Activated CD8-positive, alpha-beta memory T cell treated with anti-CD3 and anti-CD28 coated beads for 36 hours (primary cell): ENCODE results near the gene OSGIN1. TPM values are rescaled to one million over a fixed set of nuclear protein-coding genes. Genes with fewer than 3 reads are reported as not detected.

Experiments
- CTCF ChIA-PET: fragments of 350-600 bp; sonication (Branson Sonifier 250); formaldehyde crosslinking; loops from one replicate; lab custom pipeline; 2021; ENCODE audit warnings: antibody characterized with exemption; lab: Charles Lee
- POLR2A ChIA-PET: fragments of 350-600 bp; sonication (Branson Sonifier 250); formaldehyde crosslinking; loops from one replicate; lab custom pipeline; 2021; ENCODE audit warnings: antibody characterized with exemption; lab: Charles Lee
- total RNA-seq, 2 experiments: library from RNA; stranded (reverse); gene quantifications; one replicate each; pipeline ENCODE4 v1.2.3, GENCODE V29; 2021

OSGIN1 gene
- total RNA-seq, 2 experiments from 2014 or later = 0.65 to 0.71 TPM

DNA sequence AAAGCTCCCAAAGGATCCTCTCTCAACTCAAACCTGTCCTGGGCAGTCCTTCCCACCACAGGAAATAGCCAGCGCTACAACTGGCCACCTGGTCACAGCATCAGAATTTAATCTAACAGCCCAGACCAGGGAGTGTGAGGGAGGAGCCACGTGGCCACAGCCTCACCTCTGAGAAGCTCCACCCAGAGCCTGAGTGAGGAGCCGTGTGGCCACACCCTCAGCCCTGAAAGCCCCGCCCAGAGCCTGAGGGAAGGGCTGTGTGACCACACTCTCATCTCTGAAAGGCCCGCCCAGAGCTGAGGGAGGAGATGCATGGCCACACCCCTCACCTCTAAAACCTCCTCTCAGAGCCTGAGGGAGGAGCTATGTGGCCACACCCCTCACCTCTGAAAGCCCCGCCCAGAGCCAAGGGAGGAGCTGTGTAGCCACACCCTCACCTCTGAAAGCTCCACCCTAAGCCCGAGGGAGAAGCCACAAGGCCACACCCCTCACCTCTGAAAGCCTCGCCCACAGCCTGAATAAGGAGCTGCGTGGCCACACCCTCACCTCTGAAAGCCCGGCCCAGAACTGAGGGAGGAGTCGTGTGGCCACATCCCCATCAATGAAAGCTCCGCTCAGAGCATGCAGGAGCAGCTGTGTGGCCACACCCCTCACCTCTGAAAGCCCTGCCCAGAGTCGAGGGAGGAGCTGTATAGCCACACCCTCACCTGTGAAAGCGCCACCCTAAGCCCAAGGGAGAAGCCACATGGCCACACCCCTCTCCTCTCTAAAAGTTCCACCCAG, 60.9 kb downstream of the OSGIN1 start:
- CTCF ChIA-PET = interaction anchor here (0.5 to 0.7 kb wide), 2 partner anchors 294 to 1210 kb away, joined by 3 read pairs; no protein-coding TSS in a partner anchor

DNA sequence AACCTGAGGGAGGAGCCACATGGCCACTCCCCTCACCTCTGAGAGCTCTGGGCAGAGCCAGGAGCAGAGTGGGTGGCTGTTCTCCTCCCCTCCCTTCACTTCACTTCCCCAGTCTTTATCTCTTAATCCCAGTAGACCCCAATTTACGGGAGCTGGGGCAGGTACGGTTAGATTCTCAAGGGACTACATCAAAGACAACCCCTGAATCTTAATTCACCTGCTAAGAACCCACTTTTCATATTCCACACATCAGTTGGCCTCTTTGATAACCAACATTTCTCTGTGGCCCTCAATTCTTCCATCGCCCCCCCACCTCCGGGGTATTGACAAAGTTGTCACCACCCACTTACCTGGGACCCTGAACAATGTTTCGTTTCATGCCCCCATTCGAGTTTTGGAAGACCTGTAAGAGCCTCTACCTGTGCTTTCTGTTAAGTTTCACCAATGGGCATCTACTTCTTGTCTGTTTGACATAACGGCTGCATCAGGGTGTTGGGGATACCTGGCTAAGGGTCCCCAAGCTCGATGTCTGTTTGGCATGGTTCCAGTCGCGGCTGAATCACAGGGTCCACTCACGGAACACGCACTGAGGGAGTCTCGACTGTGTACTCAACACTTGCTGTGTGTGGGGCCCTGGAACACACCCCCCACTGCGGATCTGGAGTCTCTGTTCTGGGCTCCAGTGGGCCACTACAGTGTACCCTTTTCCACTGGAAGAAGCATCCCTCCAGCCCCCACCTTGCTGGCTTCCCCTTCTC, 61.7 kb downstream of the OSGIN1 start:
- ChIA-PET CTCF (interaction anchor here (0.5 kb wide), 1 partner anchor 1210 kb away, joined by 3 read pairs; no protein-coding TSS in a partner anchor), POLR2A (no interaction called here)

More for the DNA sequence above, 60.9 kb downstream of the OSGIN1 start:
- POLR2A ChIA-PET = no interaction called here

DNA sequence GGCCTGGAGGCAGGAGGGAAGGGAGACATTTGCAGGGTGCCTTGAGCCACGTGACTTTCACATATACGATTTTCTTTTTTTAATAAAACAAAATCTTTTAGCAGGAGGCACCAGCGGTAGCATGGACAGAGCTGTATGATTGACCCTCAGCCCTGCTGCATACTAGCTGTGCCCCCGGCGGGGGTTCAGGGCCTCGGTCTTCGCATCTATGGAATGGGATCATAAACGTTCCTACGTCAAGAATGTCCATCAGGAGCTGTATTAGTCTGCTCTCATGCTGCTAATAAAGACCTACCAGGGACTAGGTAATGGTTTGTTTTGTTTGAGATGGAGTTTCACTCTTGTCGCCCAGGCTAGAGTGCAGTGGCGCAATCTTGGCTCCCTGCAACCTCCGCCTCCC, 62.4 kb downstream of the OSGIN1 start:
- POLR2A ChIA-PET = no interaction called here
- CTCF ChIA-PET = no interaction called here

Other genes with a start within 250 kb of the OSGIN1 start
- gene HSBP1, start 145.3 kb upstream of the OSGIN1 start, total RNA-seq = 10 to 100 TPM; 86.9 to 88.1 TPM
- 1 to 10 TPM; 3.6 TPM for gene MLYCD, start 54.1 kb upstream of the OSGIN1 start, total RNA-seq
- gene NECAB2, start 15.0 kb downstream of the OSGIN1 start, total RNA-seq = not detected
- not detected for gene SLC38A8, start 89.6 kb downstream of the OSGIN1 start, total RNA-seq
- 10 to 100 TPM; 36.8 to 38.5 TPM for gene MBTPS1, start 163.7 kb downstream of the OSGIN1 start, total RNA-seq
- gene HSDL1, start 191.9 kb downstream of the OSGIN1 start, total RNA-seq = 10 to 100 TPM; 15.1 to 16.5 TPM
- gene DNAAF1, start 192.1 kb downstream of the OSGIN1 start, total RNA-seq = under 1 TPM in 1 of 2 experiments, not detected in 1; 0.25 TPM
- 10 to 100 TPM; 48.3 to 51.2 TPM for gene TAF1C, start 233.8 kb downstream of the OSGIN1 start, total RNA-seq
- under 1 TPM in 1 of 2 experiments, not detected in 1; 0.17 TPM for gene ADAD2, start 237.9 kb downstream of the OSGIN1 start, total RNA-seq